Stimulated activated naive CD8-positive, alpha-beta T cell treated with anti-CD3 and anti-CD28 coated beads, Interleukin-15, Interleukin-2, amounts not matched to agents 100 ng/mL and 50 ng/mL, for 24 hours (primary cell): ENCODE data around the gene EHBP1L1.

Experiments
- H3K27ac Mint-ChIP-seq: one replicate; pipeline ENCODE4 v1.8.0; 2021; ENCODE audit warnings: mild to moderate bottlenecking, mixed read lengths
- H3K27me3 Mint-ChIP-seq: one replicate; pipeline ENCODE4 v1.8.0; 2021; ENCODE audit warnings: mixed read lengths
- H3K36me3 Mint-ChIP-seq: one replicate; pipeline ENCODE4 v1.8.0; 2021; ENCODE audit warnings: low read depth, mixed read lengths
- H3K4me1 Mint-ChIP-seq: one replicate; pipeline ENCODE4 v1.8.0; 2021; ENCODE audit warnings: low read depth, mixed read lengths
- H3K4me3 Mint-ChIP-seq: one replicate; pipeline ENCODE4 v1.8.0; 2021; ENCODE audit warnings: mild to moderate bottlenecking, mixed read lengths
- H3K9me3 Mint-ChIP-seq: one replicate; pipeline ENCODE4 v1.8.0; 2021; ENCODE audit warnings: mixed read lengths

The EHBP1L1 gene

GRCh38 chr11:65575568-65576231, at the start of gene EHBP1L1:
Gene EHBP1L1 (plus strand): TSS chr11:65576053. CDS start chr11:65576303, 250 bp downstream.
- H3K4me3 Mint-ChIP-seq, result peak within 1 kb of the TSS; percentile 90
- H3K27ac Mint-ChIP-seq, result peak within 1 kb of the TSS; percentile 91

GRCh38 chr11:65526744-65527143, 49.1 kb upstream of the EHBP1L1 start:
- Mint-ChIP-seq H3K4me3 (peak overlapping the region; percentile 87), H3K4me1 (peaks cover 62% of the 10 kb centered on the region), H3K27me3 (no peaks in the 10 kb centered on the region), H3K27ac (no peak overlapping the region), H3K36me3 (peaks cover 32% of the 10 kb centered on the region), H3K9me3 (no peaks in the 10 kb centered on the region)

More at GRCh38 chr11:65575568-65576231, at the start of gene EHBP1L1:
- Mint-ChIP-seq H3K27me3 (no peaks in the 10 kb centered on the region), H3K36me3 (peaks cover 31% of the 10 kb centered on the region), H3K9me3 (no peaks in the 10 kb centered on the region), H3K4me1 (peaks cover 57% of the 10 kb centered on the region)

GRCh38 chr11:65528819-65529350, 47.0 kb upstream of the EHBP1L1 start:
- Mint-ChIP-seq H3K36me3 (peaks cover 42% of the 10 kb centered on the region), H3K4me3 (no peak overlapping the region), H3K9me3 (no peaks in the 10 kb centered on the region), H3K4me1 (peaks cover 40% of the 10 kb centered on the region), H3K27me3 (no peaks in the 10 kb centered on the region), H3K27ac (peak overlapping the region; percentile 22)

GRCh38 chr11:65529475-65530156, 46.2 kb upstream of the EHBP1L1 start:
- Mint-ChIP-seq H3K4me3 (no peak overlapping the region), H3K36me3 (peaks cover 42% of the 10 kb centered on the region), H3K27ac (no peak overlapping the region), H3K27me3 (no peaks in the 10 kb centered on the region), H3K4me1 (peaks cover 33% of the 10 kb centered on the region), H3K9me3 (no peaks in the 10 kb centered on the region)

- H3K27me3 Mint-ChIP-seq, result no peaks in the 10 kb centered on the region
- no peak overlapping the region for H3K4me3 Mint-ChIP-seq
- peaks cover 32% of the 10 kb centered on the region for H3K4me1 Mint-ChIP-seq
- H3K36me3 Mint-ChIP-seq, result peaks cover 42% of the 10 kb centered on the region
- H3K9me3 Mint-ChIP-seq, result no peaks in the 10 kb centered on the region
- H3K27ac Mint-ChIP-seq, result no peak overlapping the region
Observed at GRCh38 chr11:65530157-65530496, 45.7 kb upstream of the EHBP1L1 start.

- no peak overlapping the region for H3K4me3 Mint-ChIP-seq
- no peaks in the 10 kb centered on the region for H3K27me3 Mint-ChIP-seq
- peaks cover 14% of the 10 kb centered on the region for H3K4me1 Mint-ChIP-seq
- no peak overlapping the region for H3K27ac Mint-ChIP-seq
- no peaks in the 10 kb centered on the region for H3K9me3 Mint-ChIP-seq
- peaks cover 44% of the 10 kb centered on the region for H3K36me3 Mint-ChIP-seq
Observed at GRCh38 chr11:65532388-65533064, 43.3 kb upstream of the EHBP1L1 start.

- peaks cover 28% of the 10 kb centered on the region for H3K36me3 Mint-ChIP-seq
- no peak overlapping the region for H3K27ac Mint-ChIP-seq
- peaks cover 2% of the 10 kb centered on the region for H3K4me1 Mint-ChIP-seq
- H3K27me3 Mint-ChIP-seq, result no peaks in the 10 kb centered on the region
- H3K4me3 Mint-ChIP-seq, result no peak overlapping the region
- H3K9me3 Mint-ChIP-seq, result no peaks in the 10 kb centered on the region
Observed at GRCh38 chr11:65535102-65535501, 40.8 kb upstream of the EHBP1L1 start.

GRCh38 chr11:65536412-65537295, 39.2 kb upstream of the EHBP1L1 start:
- no peak overlapping the region for H3K27ac Mint-ChIP-seq

GRCh38 chr11:65537296-65537597, 38.6 kb upstream of the EHBP1L1 start:
- Mint-ChIP-seq H3K36me3 (peaks cover 14% of the 10 kb centered on the region), H3K4me1 (peaks cover 11% of the 10 kb centered on the region), H3K4me3 (no peak overlapping the region), H3K9me3 (no peaks in the 10 kb centered on the region), H3K27me3 (no peaks in the 10 kb centered on the region), H3K27ac (no peak overlapping the region)

More at GRCh38 chr11:65536412-65537295, 39.2 kb upstream of the EHBP1L1 start:
- peaks cover 7% of the 10 kb centered on the region for H3K4me1 Mint-ChIP-seq
- no peaks in the 10 kb centered on the region for H3K9me3 Mint-ChIP-seq
- H3K4me3 Mint-ChIP-seq, result no peak overlapping the region
- no peaks in the 10 kb centered on the region for H3K27me3 Mint-ChIP-seq
- H3K36me3 Mint-ChIP-seq, result peaks cover 17% of the 10 kb centered on the region

GRCh38 chr11:65537620-65538231, 38.1 kb upstream of the EHBP1L1 start:
- H3K9me3 Mint-ChIP-seq, result no peaks in the 10 kb centered on the region
- H3K4me1 Mint-ChIP-seq, result peaks cover 14% of the 10 kb centered on the region
- H3K36me3 Mint-ChIP-seq, result peaks cover 14% of the 10 kb centered on the region
- no peak overlapping the region for H3K4me3 Mint-ChIP-seq
- H3K27ac Mint-ChIP-seq, result no peak overlapping the region
- H3K27me3 Mint-ChIP-seq, result no peaks in the 10 kb centered on the region

- Mint-ChIP-seq H3K4me3 (no peak overlapping the region), H3K4me1 (peaks cover 14% of the 10 kb centered on the region), H3K9me3 (no peaks in the 10 kb centered on the region), H3K27ac (no peak overlapping the region), H3K27me3 (no peaks in the 10 kb centered on the region), H3K36me3 (peaks cover 10% of the 10 kb centered on the region)
Observed at GRCh38 chr11:65538232-65538914, 37.5 kb upstream of the EHBP1L1 start.

- Mint-ChIP-seq H3K27ac (no peak overlapping the region), H3K27me3 (no peaks in the 10 kb centered on the region), H3K4me3 (no peak overlapping the region), H3K9me3 (no peaks in the 10 kb centered on the region), H3K4me1 (peaks cover 14% of the 10 kb centered on the region), H3K36me3 (peaks cover 10% of the 10 kb centered on the region)
Observed at GRCh38 chr11:65538915-65539743, 36.7 kb upstream of the EHBP1L1 start.

GRCh38 chr11:65539744-65540289, 36.0 kb upstream of the EHBP1L1 start:
- Mint-ChIP-seq H3K4me1 (peaks cover 17% of the 10 kb centered on the region), H3K9me3 (no peaks in the 10 kb centered on the region), H3K27me3 (no peaks in the 10 kb centered on the region), H3K27ac (peak overlapping the region; percentile 79), H3K4me3 (peak overlapping the region; percentile 81), H3K36me3 (peaks cover 10% of the 10 kb centered on the region)
